ENCODE results near the gene ATG2A.

The ATG2A gene

GRCh38 chr11:64916775-64917662 lies at the start of gene ATG2A:
TSS of gene ATG2A (minus strand) at chr11:64917209. CDS start at chr11:64917135, 74 bp downstream.
- DNase-seq (ENCODE audit: low spot score): peak; percentile 100

DNA sequence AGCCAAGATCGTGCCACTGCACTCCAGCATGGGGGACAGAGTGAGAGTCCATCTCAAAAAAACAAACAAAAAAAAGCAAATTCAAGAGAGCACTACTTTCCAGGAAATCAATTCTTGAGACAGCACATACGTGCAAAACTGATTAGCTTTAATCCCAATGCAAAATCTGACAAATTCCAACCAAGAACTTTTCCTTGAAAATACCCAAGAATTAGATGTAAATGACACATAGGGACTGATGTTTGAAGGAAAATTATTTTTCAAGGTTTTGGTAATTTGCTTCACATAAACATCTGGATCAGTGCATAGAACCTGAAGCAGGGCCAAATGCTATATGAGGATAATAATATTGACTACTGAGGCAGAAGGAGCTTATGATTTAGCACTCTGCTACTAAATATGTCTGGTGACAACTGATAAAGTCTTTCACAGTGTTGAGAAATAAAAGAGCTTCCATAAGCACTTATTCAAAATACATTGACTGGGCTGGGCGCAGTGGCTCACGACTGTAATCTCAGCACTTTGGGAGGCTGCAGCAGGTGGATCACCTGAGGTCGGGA lies 46.1 kb upstream of the ATG2A start:
- no peak for DNase-seq (ENCODE audit: low spot score)

DNA sequence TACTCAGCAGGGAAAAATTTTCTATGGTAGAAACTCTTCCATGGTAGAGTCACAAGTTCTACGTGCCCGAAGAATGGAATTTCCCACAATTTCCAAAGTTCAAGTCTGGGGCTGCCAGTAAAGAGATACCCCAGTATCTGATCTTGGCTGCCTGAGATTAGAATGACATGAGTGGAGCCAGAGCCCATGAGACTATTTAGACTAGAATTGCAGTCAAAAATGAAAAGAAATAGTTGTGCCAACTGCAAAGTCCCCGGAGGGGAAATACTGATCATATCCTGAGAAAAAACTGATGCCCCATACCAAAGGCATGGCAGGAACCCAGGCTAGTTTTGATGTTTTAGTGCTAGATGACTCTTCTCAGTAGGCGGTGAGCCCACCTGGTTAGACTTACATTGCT lies 43.7 kb upstream of the ATG2A start:
- no peak for DNase-seq (ENCODE audit: low spot score)

DNA sequence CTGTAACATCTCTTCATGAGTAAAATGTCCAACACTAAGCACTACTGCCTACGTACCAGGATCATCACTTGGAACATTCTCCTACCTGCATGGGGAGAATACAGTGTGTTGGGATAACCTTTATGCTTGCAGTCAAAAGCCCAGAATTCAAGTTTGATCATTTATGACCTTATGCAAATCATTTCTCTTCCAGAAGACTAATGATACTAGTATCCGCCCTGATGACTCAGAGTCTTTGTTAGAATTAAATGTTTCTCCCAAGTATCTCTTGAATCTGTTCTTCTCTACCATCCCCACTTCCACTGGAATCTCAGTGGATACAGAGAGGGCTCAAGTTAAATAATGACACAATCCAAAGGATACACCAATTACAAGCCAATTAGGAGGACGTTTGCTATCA lies 42.5 kb upstream of the ATG2A start:
- DNase-seq (ENCODE audit: low spot score): no peak

DNA sequence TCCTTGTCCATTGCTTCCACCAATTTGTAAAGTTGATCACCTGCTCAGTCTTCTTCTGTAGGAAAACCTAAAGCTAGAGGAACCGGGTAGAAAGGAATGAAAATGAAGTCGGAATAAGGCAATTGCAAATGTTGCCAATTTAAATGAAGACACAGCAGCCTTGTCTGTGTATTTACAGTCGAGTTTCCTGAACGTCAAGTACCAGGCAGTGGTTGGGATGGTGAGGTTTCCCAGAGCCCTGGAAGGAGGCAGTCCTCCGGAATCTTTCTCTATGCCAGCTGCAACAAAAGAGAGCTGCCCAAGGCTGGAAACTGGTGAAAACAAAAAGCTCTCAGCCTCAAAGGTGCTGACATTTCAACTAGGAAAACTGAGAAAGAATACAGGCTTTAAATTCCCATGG lies 37.2 kb upstream of the ATG2A start:
- no peak for DNase-seq (ENCODE audit: low spot score)

DNA sequence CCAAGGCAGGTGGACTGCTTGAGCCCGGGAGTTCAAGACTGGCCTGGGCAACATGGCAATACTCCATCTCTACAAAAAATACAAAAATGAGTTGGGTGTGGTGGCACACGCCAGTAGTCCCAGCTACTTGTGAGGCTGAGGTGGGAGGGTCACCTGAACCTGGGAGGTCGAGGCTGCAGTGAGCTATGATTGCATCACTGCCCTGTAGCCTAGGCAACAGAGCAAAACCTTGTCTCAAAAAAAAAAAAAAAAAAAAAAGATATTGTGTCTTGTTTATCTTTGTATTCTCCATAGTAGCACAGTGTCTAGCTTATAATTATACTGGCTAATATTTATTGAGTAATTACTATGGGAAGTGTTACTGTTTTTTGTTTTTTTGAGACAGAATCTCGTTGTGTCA lies 34.5 kb upstream of the ATG2A start:
- DNase-seq (ENCODE audit: low spot score): no peak

GRCh38 chr11:64947208-64947814 lies 30.3 kb upstream of the ATG2A start:
- no peak for DNase-seq (ENCODE audit: low spot score)

DNA sequence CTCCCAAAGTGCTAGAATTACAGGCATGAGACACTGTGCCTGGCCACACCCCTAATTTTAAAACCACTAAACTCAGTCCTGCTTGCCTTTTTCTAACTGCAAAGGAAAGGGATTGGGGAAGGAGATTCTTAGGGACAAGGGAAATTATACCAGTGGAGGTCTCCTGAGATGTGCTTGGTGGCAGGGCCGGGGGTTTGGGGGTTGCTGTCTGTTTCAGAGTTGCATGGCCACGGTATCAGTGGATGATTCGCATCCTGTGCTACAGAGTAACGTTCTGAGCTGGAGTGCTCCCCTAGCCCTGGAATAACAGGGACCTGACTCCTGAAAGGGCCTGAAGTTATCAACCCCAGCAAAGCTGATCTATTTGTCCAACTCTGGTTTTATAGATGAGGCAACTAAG lies 19.5 kb upstream of the ATG2A start:
- no peak for DNase-seq (ENCODE audit: low spot score)

GRCh38 chr11:64935359-64936081 lies 18.5 kb upstream of the ATG2A start, which contains the start of gene GPHA2:
TSS of gene GPHA2 (minus strand) at chr11:64935893. CDS start at chr11:64935460, 433 bp downstream.
- DNase-seq (ENCODE audit: low spot score): no peak

DNA sequence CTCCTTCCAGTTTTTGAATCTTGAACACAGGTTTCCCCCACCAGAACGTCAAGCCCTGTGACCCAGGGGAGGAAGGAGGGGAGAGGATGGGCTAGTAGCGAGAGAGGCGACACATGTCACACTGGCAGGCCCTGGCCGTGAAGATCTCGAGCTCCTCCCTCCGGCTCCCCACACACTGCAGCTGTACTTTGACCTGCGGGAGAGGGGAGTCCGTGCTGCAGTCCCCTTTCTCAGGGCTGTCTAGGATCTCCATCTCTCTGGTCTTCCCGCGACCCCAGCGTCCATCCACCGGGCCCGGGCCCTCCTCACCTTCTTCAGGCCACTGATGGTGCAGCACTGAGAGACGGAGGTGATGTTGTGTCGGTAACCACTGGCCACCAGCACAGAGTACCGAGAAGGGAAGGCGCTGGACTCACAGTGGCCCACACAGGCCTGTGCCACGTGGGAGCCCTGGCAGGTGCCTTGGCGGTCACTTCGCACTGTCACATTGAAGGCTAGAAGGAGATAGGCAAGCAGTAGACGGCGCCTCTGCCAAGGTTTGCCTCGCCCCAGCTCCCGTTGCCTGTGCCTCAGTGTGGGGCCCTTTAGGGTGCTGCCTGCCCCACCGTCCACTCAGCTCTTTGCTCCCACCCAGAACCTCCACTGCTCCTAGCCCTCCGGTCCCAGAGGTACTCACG lies 17.8 kb upstream of the ATG2A start:
- no peak for DNase-seq (ENCODE audit: low spot score)

- DNase-seq (ENCODE audit: low spot score): no peak
These were observed 17.1 kb upstream of the ATG2A start for GRCh38 chr11:64933935-64934681.

DNA sequence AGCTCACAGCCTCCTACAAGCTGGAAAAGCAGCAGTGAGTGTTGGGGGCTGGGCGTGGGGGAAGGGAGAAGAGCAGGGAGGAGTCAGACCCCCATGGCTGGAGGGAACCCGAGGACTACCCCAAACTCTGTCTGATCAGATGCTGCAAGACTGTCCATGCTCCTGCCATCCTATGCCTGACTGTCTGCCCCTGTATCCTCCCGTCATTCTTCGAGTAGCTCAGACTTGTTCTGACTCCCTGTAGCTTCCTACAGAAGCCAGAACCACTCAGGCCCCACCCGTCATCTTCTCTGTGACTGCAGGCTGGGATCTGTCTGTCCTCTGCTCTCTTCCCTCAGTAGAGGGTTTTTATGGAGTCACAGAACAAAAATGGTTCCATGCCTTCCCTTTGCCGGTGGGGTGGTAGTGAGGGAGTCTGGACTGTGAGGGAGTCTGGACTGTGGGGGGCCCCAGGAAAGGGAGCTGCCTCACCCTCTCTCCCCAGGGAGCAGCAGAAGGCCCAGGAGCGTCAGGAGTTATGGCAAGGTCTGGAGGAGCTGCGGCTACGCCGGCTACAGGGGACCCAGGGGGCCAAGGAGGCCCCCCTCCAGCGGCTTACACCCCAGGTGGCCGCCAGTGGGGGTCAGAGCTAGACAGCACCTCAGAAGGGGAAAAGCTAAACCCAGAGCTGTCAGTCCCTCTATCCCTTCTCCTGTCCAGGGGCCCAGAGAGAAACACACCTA lies 16.4 kb upstream of the ATG2A start:
- no peak for DNase-seq (ENCODE audit: low spot score)

DNA sequence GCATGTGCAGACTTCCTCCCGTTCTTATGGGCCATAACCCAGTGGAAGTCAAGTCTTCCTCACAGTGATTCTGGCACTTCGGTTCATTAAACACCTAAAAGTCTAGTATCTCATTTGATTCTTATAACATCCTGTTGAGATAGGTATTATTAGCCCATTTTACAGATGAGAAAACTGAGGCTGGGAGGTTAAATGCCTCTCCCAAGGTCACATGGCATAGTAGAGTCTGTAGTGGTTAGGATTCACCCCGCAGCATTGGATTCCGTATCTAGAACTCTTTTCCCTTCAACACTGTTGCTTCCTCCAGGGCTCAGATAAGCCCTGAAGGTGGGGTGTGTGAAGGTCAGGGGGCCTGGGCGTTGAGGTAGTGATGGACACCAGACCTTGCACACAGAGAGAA lies 15.3 kb upstream of the ATG2A start:
- no peak for DNase-seq (ENCODE audit: low spot score)

- no peak for DNase-seq (ENCODE audit: low spot score)
These were observed 14.3 kb upstream of the ATG2A start for GRCh38 chr11:64931290-64931689.

DNA sequence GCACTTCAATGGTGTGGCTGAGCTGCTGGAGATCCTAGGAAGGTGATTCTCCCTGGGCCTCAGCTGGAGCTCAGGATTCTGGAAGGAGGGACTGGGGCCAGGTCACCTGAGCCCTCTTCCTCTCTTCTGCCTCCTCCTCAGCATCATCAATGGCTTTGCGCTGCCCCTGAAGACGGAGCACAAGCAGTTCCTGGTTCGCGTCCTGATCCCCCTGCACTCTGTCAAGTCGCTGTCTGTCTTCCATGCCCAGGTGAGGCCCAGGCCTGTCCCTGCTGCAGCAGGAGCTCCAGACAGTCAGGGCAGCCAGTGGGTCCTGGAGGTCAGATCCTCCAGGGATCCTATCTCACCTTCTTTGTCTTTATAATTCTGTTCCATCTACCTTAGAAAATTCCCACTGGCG lies 13.3 kb upstream of the ATG2A start:
- no peak for DNase-seq (ENCODE audit: low spot score)

- no peak for DNase-seq (ENCODE audit: low spot score)
These were observed 12.6 kb upstream of the ATG2A start for GRCh38 chr11:64929625-64930024.

- DNase-seq (ENCODE audit: low spot score): no peak
These were observed 11.9 kb upstream of the ATG2A start for GRCh38 chr11:64928957-64929356.

- no peak for DNase-seq (ENCODE audit: low spot score)
These were observed 9.7 kb upstream of the ATG2A start for GRCh38 chr11:64926689-64927088.

DNA sequence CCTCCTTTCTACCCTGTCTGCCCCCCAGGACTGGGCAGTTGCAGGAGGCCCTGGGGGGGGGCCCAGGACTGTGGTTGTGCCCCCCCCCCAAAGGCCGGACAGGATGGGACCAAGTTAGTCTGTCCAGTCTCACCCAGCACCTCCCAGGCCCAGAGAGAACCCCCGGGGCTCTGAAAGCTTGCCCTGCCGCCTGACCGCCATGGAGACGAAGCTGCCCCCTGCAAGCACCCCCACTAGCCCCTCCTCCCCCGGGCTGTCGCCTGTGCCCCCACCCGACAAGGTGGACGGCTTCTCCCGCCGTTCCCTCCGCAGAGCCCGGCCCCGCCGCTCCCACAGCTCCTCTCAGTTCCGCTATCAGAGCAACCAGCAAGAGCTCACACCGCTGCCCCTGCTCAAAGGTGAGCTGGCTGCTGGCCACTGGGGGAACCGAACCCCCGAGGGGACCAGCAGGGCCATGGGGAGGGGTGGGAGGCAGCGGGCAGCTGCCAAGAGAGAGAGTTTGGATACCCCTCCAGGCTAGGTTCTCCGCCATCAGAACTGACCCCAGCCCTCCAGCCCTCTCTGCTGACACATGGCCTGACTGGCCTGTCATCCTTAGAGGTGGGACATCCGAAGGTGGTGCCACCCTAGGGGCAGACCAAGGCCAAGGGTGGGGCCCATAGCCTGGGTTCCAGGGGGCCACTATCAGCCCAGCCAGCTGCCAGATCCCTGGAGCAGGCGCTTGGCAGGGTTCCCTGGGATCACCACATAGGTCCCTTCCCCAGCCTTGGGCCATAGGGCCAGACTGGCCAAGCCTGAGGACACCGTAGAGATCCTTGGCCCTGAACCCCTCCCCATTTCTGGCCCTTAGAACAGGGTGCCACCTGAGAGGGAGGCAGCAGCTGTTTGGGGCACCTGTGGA lies 8.8 kb upstream of the ATG2A start:
- DNase-seq (ENCODE audit: low spot score): peak; percentile 67

DNA sequence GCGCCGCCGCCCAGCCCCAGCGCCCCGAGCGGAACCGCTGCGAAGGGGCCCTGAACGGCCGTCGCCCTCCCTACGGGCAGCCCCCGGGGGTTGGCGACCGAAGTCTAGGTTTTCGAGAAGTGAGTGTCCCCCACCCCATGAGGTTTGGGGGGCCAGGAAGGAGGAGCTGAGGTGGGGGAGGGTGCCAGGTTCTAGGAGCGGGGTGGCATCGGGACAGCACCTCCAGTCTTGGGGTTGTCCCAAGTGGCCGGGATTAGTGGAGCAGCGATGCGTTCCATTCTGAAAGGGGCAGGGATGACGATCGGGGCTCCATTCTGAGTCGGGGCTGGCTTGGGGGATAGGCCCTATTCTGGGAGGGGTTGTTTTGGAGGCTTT lies 7.9 kb upstream of the ATG2A start:
- peak; percentile 15 for DNase-seq (ENCODE audit: low spot score)

Data from hematopoietic multipotent progenitor cell treated with erythropoietin and hydrocortisone succinate and interleukin-3 and kit ligand, for 15 days (in vitro differentiated cells).